ENCODE data around the gene FADS3. TPM values are rescaled to one million over a fixed set of nuclear protein-coding genes. Genes with fewer than 3 reads are reported as not detected.

The FADS3 gene
- total and polyA plus RNA-seq, 2 of the 4 experiments (the other 2 are of a cell fraction), result 54.5 to 110 TPM

- 20% methylated on average over 1 of the region's 8 CpGs; no CpG with 5 or more reads in 1 of the 2 experiments for WGBS, 2 experiments (ENCODE audit: extremely low coverage in 2 of 2, insufficient read length in 1 of 2)
- H3K36me3 ChIP-seq (ENCODE audit: control insufficient read depth, insufficient read depth, low read length), result no peaks in the 10 kb centered on the region
- H4K20me1 ChIP-seq (ENCODE audit: insufficient read depth, low read length), result peaks cover 44% of the 10 kb centered on the region; the same call in 1 of the 2 replicates
- no peak overlapping the region for H2AFZ ChIP-seq (replicated peaks; ENCODE audit: low read length, poor library complexity)
- H2BK15ac ChIP-seq (ENCODE audit: low read depth, low read length), result no peak overlapping the region; the same call in 2 of the 3 replicates
- no peak overlapping the region for H2BK5ac ChIP-seq (ENCODE audit: low read depth, low read length, poor library complexity, severe bottlenecking)
- H3K14ac ChIP-seq (replicated peaks; ENCODE audit: low read depth, low read length), result peak overlapping the region; percentile 66; the same call in 1 of the 2 replicates
- H3K4ac ChIP-seq (ENCODE audit: low read depth, low read length), result peak overlapping the region; percentile 76; the same call in 1 of the 2 replicates
- H2BK120ac ChIP-seq (ENCODE audit: low read depth, low read length), result peak overlapping the region; percentile 66; the same call in 1 of the 2 replicates
- dilution Hi-C loops (cut with HindIII; ENCODE audit: low sequenced_read_pairs, unreplicated experiment), result no loop called here
- peak overlapping the region; percentile 27; the same call in 1 of the 2 replicates for H4K5ac ChIP-seq (ENCODE audit: low read depth, low read length)
- peak overlapping the region; percentile 79; the same call in 1 of the 2 replicates for H4K91ac ChIP-seq (ENCODE audit: insufficient read depth, low read depth, low read length)
- no peak overlapping the region for H2BK20ac ChIP-seq (ENCODE audit: low read depth, low read length)
- H3K56ac ChIP-seq (ENCODE audit: extremely low read depth, insufficient read depth, low read length), result no peak overlapping the region
- no TSS peak for BruUV-seq (replicated peaks)
- H3K9ac ChIP-seq (ENCODE audit: low read depth, low read length), result peak overlapping the region; percentile 24; the same call in 1 of the 2 replicates
- ChIA-PET CTCF (no interaction called here), POLR2A (ENCODE audit: unreplicated experiment) (no interaction called here)
- peak; percentile 28 for DNase-seq
- H3K23ac ChIP-seq (ENCODE audit: low read depth, low read length), result peak overlapping the region; percentile 32; the same call in 1 of the 2 replicates
- H4K8ac ChIP-seq (ENCODE audit: low read depth in 2 of 2, low read length in 2 of 2), result peak overlapping the region; percentile 39 to 77; a peak in 3 of 4 replicates
- H3K4me3 ChIP-seq (ENCODE audit: insufficient read depth, low read depth, low read length), result no peak overlapping the region
- TF ChIP-seq POLR2A (IDR thresholded peaks at IDR 0.05; ENCODE audit: low read depth, low read length) (no peak), CHD1 (IDR thresholded peaks at IDR 0.05; ENCODE audit: low read depth, low read length) (no peak), CEBPB (IDR thresholded peaks at IDR 0.05; ENCODE audit: low read depth, low read length) (peak; percentile 55)
- H3K4me2 ChIP-seq (ENCODE audit: low read depth, low read length), result peak overlapping the region; percentile 91
- intact Hi-C loops (cut with micrococcal nuclease), result no loop called here
- H3K27me3 ChIP-seq (ENCODE audit: control insufficient read depth, insufficient read depth, low read length), result no peaks in the 10 kb centered on the region
- H3K4me1 ChIP-seq (ENCODE audit: control insufficient read depth, insufficient read depth, low read length), result peaks cover 18% of the 10 kb centered on the region; the same call in 1 of the 2 replicates
- H3K18ac ChIP-seq (ENCODE audit: low read depth, low read length), result peak overlapping the region; percentile 51
- no peak; the same call in 1 of the 2 replicates for ATAC-seq (ENCODE audit: low read depth)
- in situ Hi-C loops (cut with MboI; ENCODE audit: low sequenced_read_pairs), result no loop called here
- H2AK9ac ChIP-seq (replicated peaks; ENCODE audit: low read depth, low read length, poor library complexity), result no peak overlapping the region
- no peaks in the 10 kb centered on the region for H3K9me3 ChIP-seq (ENCODE audit: control insufficient read depth, insufficient read depth, low read length)
- peak overlapping the region; percentile 71 for H3K27ac ChIP-seq (ENCODE audit: insufficient read depth, low read length)
- peaks cover 24% of the 10 kb centered on the region for H3K9me1 ChIP-seq (ENCODE audit: insufficient read depth, low read length)
- H3K79me1 ChIP-seq (ENCODE audit: low read depth in 1 of 2, low read length in 2 of 2), result peaks cover 22 to 78% of the 10 kb centered on the region in 2 experiments
- peak overlapping the region; percentile 80; the same call in 1 of the 2 replicates for H2AK5ac ChIP-seq (ENCODE audit: low read depth, low read length)
Measured at GRCh38 chr11:61830237-61831105, 60.9 kb downstream of the FADS3 start.
